ENCODE measurements around the gene NPM3. TPM values are rescaled to one million over a fixed set of nuclear protein-coding genes. Genes with fewer than 3 reads are reported as not detected.

The NPM3 gene
- total RNA-seq, 1 donor from 2014 or later = 45.2 TPM

DNA sequence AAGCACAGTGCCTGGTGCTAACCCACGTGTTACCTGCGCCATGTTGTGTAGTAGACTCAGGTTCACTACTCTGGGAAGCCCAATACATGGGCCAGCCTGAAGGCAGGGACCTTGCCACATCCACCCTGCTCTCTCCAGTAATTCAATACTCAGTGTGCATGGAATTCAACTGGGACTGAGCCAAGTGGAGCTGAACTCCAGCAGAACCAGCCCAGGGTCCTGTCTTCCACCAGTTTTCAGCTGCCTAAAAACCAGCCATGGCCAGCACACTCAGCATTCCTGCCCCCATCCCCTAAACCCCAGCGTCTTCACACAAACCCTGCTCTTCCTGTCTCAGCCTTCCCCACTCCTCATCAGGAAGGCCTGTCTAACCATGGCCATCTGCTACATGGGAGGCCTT, 22.7 kb downstream of the NPM3 start:
- TF ChIP-seq, protein P1, sequence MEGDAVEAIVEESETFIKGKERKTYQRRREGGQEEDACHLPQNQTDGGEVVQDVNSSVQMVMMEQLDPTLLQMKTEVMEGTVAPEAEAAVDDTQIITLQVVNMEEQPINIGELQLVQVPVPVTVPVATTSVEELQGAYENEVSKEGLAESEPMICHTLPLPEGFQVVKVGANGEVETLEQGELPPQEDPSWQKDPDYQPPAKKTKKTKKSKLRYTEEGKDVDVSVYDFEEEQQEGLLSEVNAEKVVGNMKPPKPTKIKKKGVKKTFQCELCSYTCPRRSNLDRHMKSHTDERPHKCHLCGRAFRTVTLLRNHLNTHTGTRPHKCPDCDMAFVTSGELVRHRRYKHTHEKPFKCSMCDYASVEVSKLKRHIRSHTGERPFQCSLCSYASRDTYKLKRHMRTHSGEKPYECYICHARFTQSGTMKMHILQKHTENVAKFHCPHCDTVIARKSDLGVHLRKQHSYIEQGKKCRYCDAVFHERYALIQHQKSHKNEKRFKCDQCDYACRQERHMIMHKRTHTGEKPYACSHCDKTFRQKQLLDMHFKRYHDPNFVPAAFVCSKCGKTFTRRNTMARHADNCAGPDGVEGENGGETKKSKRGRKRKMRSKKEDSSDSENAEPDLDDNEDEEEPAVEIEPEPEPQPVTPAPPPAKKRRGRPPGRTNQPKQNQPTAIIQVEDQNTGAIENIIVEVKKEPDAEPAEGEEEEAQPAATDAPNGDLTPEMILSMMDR (IDR thresholded peaks at IDR 0.05; ENCODE audit: unreplicated experiment) = no peak
- no peaks in the 10 kb centered on the region for H3K9me3 Mint-ChIP-seq
- H3K27ac Mint-ChIP-seq = no peak overlapping the region
- H3K27me3 Mint-ChIP-seq (ENCODE audit: low read depth) = peaks cover 44% of the 10 kb centered on the region
- no peaks in the 10 kb centered on the region for H3K36me3 Mint-ChIP-seq
- H3K4me1 Mint-ChIP-seq = no peaks in the 10 kb centered on the region
- DNase-seq (ENCODE audit: low spot score in 2 of 2, unreplicated experiment in 2 of 2) = no peak
- no peak overlapping the region for H3K4me3 Mint-ChIP-seq

GRCh38 chr10:101759309-101760247, 23.7 kb downstream of the NPM3 start:
- no peak for DNase-seq (ENCODE audit: low spot score in 2 of 2, unreplicated experiment in 2 of 2)
- no peak overlapping the region for H3K4me3 Mint-ChIP-seq
- no peak overlapping the region for H3K27ac Mint-ChIP-seq
- H3K4me1 Mint-ChIP-seq = no peaks in the 10 kb centered on the region
- peaks cover 41% of the 10 kb centered on the region for H3K27me3 Mint-ChIP-seq (ENCODE audit: low read depth)
- H3K36me3 Mint-ChIP-seq = no peaks in the 10 kb centered on the region
- no peaks in the 10 kb centered on the region for H3K9me3 Mint-ChIP-seq
- TF ChIP-seq, protein P1 (IDR thresholded peaks at IDR 0.05; ENCODE audit: unreplicated experiment) = no peak

GRCh38 chr10:101758858-101759257, 24.4 kb downstream of the NPM3 start:
- no peaks in the 10 kb centered on the region for H3K9me3 Mint-ChIP-seq
- no peaks in the 10 kb centered on the region for H3K36me3 Mint-ChIP-seq
- no peak overlapping the region for H3K4me3 Mint-ChIP-seq
- H3K4me1 Mint-ChIP-seq = no peaks in the 10 kb centered on the region
- TF ChIP-seq, protein P1 (IDR thresholded peaks at IDR 0.05; ENCODE audit: unreplicated experiment) = no peak
- DNase-seq (ENCODE audit: low spot score in 2 of 2, unreplicated experiment in 2 of 2) = no peak
- H3K27ac Mint-ChIP-seq = no peak overlapping the region
- H3K27me3 Mint-ChIP-seq (ENCODE audit: low read depth) = peaks cover 44% of the 10 kb centered on the region

DNA sequence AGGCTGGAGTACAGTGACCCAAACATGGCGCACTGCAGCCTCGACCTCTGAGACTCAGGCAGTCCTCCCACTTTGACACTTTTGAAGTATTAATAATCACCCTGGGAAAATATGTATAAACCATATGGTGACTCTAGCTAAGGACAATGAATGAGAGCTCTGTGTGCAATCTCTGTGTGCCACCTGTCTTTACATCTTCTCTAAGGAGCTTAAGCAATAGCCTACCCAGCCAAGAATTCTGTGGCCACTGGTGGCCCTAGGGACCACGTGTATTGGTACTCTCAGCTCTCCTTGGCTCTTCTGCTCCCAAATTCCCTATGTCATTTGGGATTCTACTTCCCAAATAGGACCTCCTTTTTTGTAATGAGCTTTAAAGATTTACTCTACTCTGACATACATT, 31.0 kb downstream of the NPM3 start:
- Mint-ChIP-seq H3K27ac (no peak overlapping the region), H3K4me3 (no peak overlapping the region), H3K27me3 (ENCODE audit: low read depth) (peaks cover 37% of the 10 kb centered on the region), H3K4me1 (peaks cover 8% of the 10 kb centered on the region), H3K36me3 (no peaks in the 10 kb centered on the region), H3K9me3 (no peaks in the 10 kb centered on the region)
- DNase-seq (ENCODE audit: low spot score in 2 of 2, unreplicated experiment in 2 of 2) = no peak
- TF ChIP-seq, protein P1 (IDR thresholded peaks at IDR 0.05; ENCODE audit: unreplicated experiment) = no peak

GRCh38 chr10:101749047-101750016, 33.9 kb downstream of the NPM3 start:
- DNase-seq (ENCODE audit: low spot score in 2 of 2, unreplicated experiment in 2 of 2) = no peak
- Mint-ChIP-seq H3K4me1 (peaks cover 8% of the 10 kb centered on the region), H3K27me3 (ENCODE audit: low read depth) (peaks cover 24% of the 10 kb centered on the region), H3K9me3 (no peaks in the 10 kb centered on the region), H3K36me3 (no peaks in the 10 kb centered on the region), H3K4me3 (no peak overlapping the region), H3K27ac (no peak overlapping the region)
- TF ChIP-seq, protein P1 (IDR thresholded peaks at IDR 0.05; ENCODE audit: unreplicated experiment) = no peak
